ENCODE results near the gene PCP2.

PCP2 gene

GRCh38 chr19:7624810-7625209 lies 8.7 kb downstream of the PCP2 start:
- TF ChIP-seq MYC (IDR thresholded peaks at IDR 0.05; ENCODE audit: low read depth, low read length) (no peak), POLR2A (IDR thresholded peaks at IDR 0.05; ENCODE audit: extremely low read depth, insufficient read length) (no peak), MAX (IDR thresholded peaks at IDR 0.05; ENCODE audit: low read depth, low read length) (no peak)
- TF ChIP-seq, protein P1, sequence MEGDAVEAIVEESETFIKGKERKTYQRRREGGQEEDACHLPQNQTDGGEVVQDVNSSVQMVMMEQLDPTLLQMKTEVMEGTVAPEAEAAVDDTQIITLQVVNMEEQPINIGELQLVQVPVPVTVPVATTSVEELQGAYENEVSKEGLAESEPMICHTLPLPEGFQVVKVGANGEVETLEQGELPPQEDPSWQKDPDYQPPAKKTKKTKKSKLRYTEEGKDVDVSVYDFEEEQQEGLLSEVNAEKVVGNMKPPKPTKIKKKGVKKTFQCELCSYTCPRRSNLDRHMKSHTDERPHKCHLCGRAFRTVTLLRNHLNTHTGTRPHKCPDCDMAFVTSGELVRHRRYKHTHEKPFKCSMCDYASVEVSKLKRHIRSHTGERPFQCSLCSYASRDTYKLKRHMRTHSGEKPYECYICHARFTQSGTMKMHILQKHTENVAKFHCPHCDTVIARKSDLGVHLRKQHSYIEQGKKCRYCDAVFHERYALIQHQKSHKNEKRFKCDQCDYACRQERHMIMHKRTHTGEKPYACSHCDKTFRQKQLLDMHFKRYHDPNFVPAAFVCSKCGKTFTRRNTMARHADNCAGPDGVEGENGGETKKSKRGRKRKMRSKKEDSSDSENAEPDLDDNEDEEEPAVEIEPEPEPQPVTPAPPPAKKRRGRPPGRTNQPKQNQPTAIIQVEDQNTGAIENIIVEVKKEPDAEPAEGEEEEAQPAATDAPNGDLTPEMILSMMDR (IDR thresholded peaks at IDR 0.05; ENCODE audit: low read depth, low read length), result no peak
- H3K4me3 ChIP-seq (ENCODE audit: low read depth, low read length), result no peak overlapping the region
- DNase-seq (ENCODE audit: low read depth), result no peak

- DNase-seq (ENCODE audit: low read depth), result no peak
- H3K4me3 ChIP-seq (ENCODE audit: low read depth, low read length), result no peak overlapping the region
- TF ChIP-seq MYC (IDR thresholded peaks at IDR 0.05; ENCODE audit: low read depth, low read length), result no peak
- TF ChIP-seq, protein P1 (IDR thresholded peaks at IDR 0.05; ENCODE audit: low read depth, low read length), result no peak
Observed at GRCh38 chr19:7623725-7624603, 9.6 kb downstream of the PCP2 start.

DNA sequence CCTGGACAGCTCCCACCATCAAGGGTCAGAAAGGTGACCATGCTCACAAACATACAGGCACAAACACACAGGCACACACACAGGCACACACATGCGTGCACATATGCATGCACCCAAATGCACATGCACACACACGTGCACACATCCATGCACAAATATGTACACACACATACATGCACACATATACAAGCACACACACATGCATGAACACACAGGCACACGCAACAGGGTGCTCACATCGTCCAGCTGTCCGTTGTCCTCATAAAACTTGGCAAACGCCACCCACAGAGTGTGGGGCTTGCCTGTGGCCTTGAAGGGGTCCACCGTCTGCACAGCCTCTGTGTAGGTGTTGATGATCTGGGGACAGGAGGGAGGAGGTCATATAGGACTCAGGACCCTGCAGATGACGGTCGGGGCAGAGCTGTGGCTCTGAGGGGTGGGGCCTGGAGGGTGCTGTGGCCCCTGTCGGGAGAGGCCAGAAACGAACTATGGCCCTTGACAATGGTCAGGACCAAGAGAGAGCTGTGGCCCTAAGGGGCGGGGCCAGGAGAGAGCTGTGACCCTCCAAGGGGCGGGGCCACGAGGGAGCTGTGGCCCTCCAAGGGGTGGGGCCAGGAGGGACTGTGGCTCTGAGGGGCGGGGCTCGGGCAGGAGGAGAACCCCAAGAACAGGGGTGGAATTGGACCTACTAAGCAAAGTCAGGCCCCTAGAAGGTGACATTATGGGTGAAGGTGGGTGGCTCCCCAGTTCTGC lies 10.4 kb downstream of the PCP2 start:
- H3K4me3 ChIP-seq (ENCODE audit: low read depth, low read length), result no peak overlapping the region
- no peak for TF ChIP-seq MYC (IDR thresholded peaks at IDR 0.05; ENCODE audit: low read depth, low read length)
- TF ChIP-seq POLR2A (IDR thresholded peaks at IDR 0.05; ENCODE audit: extremely low read depth, insufficient read length), result no peak
- TF ChIP-seq MAX (IDR thresholded peaks at IDR 0.05; ENCODE audit: low read depth, low read length), result no peak
- TF ChIP-seq, protein P1 (IDR thresholded peaks at IDR 0.05; ENCODE audit: low read depth, low read length), result no peak
- DNase-seq (ENCODE audit: low read depth), result no peak

DNA sequence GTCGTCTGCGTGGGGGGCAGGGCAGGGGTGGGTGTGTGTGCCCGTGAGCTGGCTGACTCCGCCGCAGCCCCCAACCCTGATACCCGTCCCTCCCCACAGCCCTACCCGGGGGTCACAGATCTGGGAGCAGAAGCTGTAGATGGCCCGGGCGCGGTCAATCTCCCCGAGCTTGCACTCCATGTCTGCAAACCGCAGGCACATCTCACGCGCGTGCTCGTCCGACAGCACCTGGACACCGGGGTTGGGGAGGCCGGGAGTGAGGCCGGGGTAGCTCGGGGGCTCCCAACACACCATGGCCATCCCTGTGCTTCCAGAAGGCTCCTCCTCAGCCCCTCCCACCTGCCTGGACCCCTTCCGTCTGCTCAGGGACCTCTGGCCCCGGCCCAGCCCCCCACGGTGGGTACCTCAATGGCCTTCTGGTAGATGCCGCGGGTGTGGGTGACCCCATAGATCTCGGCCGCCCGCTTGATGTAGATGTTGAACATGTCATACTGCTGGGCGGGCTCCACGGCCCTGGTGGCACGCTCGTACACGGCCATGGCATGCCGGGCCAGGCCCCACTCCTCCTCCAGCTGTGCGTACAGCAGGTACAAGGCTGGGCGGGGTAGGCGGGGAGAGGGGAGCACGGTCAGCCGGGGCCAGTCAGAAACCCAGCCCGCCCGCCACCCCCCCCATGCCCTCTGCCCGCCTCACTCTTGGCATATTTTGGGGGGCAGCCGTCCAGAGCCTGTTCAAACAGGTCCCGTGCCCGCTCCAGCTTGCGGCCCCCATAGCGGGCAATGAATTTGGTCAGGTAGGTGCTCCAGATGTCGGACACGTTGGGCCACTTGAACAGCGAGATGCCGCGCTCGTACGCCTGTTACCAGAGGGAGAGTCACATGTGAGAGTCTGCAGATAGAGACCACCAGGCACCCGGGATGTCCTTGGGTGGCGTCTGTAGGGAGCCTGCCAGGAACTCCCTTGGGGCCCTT lies 12.8 kb downstream of the PCP2 start:
- no peak for DNase-seq (ENCODE audit: low read depth)
- TF ChIP-seq MYC (IDR thresholded peaks at IDR 0.05; ENCODE audit: low read depth, low read length), result no peak
- TF ChIP-seq, protein P1 (IDR thresholded peaks at IDR 0.05; ENCODE audit: low read depth, low read length), result no peak
- TF ChIP-seq POLR2A (IDR thresholded peaks at IDR 0.05; ENCODE audit: extremely low read depth, insufficient read length), result no peak
- H3K4me3 ChIP-seq (ENCODE audit: low read depth, low read length), result no peak overlapping the region

DNA sequence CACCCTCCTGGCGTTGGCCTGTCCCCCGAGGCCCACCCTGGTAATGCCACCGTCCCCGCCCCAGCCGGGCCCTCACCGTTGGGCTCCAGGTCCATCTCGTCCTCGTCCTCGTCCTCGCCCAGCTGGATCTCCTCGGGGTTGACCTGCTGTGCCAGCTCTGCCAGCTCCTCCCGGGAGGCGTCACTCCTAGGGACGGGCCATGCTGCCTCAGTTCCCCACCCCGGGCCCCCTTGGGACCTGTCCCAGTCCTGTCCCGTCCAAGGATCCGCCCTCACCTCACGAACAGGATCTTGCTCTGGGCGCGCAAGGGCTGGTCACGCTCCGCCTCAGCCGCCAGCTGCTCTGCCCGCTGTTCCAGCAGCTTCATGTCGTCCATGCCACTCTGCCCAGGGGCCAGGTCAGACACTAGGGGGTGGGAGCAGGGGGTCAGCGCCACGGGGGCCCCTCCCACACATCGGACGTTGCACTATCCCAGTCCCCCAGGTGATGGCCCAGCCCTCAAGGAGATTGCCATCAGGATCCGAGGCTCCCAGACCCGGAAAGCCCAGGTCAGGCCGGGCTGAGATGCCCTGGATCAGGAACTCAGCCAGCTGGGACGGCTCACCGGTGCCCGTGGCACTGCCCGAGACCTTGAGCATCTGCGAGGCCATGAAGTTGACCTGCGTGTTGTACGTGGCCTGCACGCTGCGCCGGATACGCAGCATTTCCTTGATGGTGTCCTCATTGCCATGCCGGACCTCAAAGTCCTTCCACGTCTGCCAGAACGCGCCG lies 13.7 kb downstream of the PCP2 start:
- H3K4me3 ChIP-seq (ENCODE audit: low read depth, low read length), result no peak overlapping the region
- no peak for DNase-seq (ENCODE audit: low read depth)
- TF ChIP-seq MYC (IDR thresholded peaks at IDR 0.05; ENCODE audit: low read depth, low read length) (no peak), POLR2A (IDR thresholded peaks at IDR 0.05; ENCODE audit: extremely low read depth, insufficient read length) (no peak), MAX (IDR thresholded peaks at IDR 0.05; ENCODE audit: low read depth, low read length) (no peak)
- TF ChIP-seq, protein P1 (IDR thresholded peaks at IDR 0.05; ENCODE audit: low read depth, low read length), result no peak

All from NB4 (cell line).